ENCODE data around the gene SMARCB1.

Gene SMARCB1

GRCh38 chr22:23817146-23817545 lies 30.4 kb downstream of the SMARCB1 start:
- Mint-ChIP-seq H3K4me1 (ENCODE audit: low read depth) (peaks cover 13% of the 10 kb centered on the region), H3K27me3 (ENCODE audit: low read depth) (no peaks in the 10 kb centered on the region), H3K36me3 (ENCODE audit: low read depth) (peaks cover 60% of the 10 kb centered on the region), H3K4me3 (no peak overlapping the region), H3K27ac (peak overlapping the region; percentile 32), H3K9me3 (no peaks in the 10 kb centered on the region)
- no peak for DNase-seq (ENCODE audit: low spot score)

- no peak for DNase-seq (ENCODE audit: low spot score)
- peak overlapping the region; percentile 26 for H3K27ac Mint-ChIP-seq
- peaks cover 63% of the 10 kb centered on the region for H3K36me3 Mint-ChIP-seq (ENCODE audit: low read depth)
- H3K4me1 Mint-ChIP-seq (ENCODE audit: low read depth): peaks cover 13% of the 10 kb centered on the region
- H3K9me3 Mint-ChIP-seq: no peaks in the 10 kb centered on the region
- H3K4me3 Mint-ChIP-seq: no peak overlapping the region
- no peaks in the 10 kb centered on the region for H3K27me3 Mint-ChIP-seq (ENCODE audit: low read depth)
Observed at GRCh38 chr22:23818541-23818940, 31.8 kb downstream of the SMARCB1 start.

DNA sequence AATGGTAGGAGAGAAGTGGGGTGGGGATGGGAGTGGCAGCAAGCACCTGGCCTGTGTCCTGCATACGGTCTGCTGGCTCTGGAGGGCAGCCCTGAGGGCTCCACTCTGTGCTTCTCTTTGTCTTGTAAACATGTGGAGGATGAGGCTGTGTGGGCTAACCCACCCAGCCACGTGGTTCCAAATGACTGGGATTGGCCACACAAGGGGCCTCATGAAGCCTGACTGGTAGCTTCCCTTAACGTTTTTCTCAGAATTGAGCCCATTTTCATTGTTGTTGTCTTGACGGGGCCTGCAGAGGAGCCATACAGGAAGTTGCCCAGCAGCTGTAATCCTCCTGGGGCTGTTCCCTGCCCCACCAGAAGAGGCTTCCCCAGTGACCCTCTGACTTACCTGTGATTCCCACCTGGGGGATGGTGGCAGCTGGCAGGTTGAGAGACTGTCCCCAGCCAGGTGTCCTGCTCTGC lies 34.0 kb downstream of the SMARCB1 start:
- H3K36me3 Mint-ChIP-seq (ENCODE audit: low read depth): peaks cover 69% of the 10 kb centered on the region
- no peaks in the 10 kb centered on the region for H3K9me3 Mint-ChIP-seq
- peak; percentile 27 for DNase-seq (ENCODE audit: low spot score)
- peak overlapping the region; percentile 48 for H3K4me3 Mint-ChIP-seq
- H3K4me1 Mint-ChIP-seq (ENCODE audit: low read depth): peaks cover 20% of the 10 kb centered on the region
- no peaks in the 10 kb centered on the region for H3K27me3 Mint-ChIP-seq (ENCODE audit: low read depth)
- H3K27ac Mint-ChIP-seq: peak overlapping the region; percentile 83

DNA sequence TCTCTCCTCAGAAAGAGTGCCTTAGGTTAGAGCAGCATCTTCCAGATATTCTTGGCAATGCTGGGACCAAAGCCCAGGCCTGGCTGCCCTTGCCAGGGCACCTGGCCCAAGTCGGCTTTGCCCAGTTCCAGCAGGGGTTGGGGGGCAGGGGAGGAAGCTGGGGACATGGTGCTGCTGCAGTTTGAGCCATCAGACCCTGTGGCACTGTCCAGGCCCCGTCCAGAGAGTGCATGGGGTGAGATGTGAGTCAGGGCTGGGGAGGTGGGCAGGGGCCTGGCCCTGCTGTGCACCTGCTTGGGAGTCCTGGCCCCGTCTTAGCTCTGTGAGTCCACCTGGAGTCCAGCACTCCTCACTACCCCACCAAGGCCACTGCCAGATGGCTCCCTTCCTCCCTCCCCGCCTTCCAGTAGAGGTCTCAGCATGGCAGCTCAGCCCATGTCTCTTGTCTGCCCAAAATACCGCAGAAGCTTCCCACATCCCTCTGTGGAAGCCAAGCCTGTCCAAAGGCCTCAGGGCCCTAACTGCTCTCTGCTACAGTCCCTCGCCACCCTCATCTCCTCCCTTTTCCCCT lies 35.4 kb downstream of the SMARCB1 start:
- Mint-ChIP-seq H3K27me3 (ENCODE audit: low read depth) (no peaks in the 10 kb centered on the region), H3K27ac (peak overlapping the region; percentile 80), H3K4me1 (ENCODE audit: low read depth) (peaks cover 26% of the 10 kb centered on the region), H3K9me3 (no peaks in the 10 kb centered on the region), H3K4me3 (no peak overlapping the region), H3K36me3 (ENCODE audit: low read depth) (peaks cover 65% of the 10 kb centered on the region)
- DNase-seq (ENCODE audit: low spot score): no peak

- DNase-seq (ENCODE audit: low spot score): no peak
- peaks cover 62% of the 10 kb centered on the region for H3K36me3 Mint-ChIP-seq (ENCODE audit: low read depth)
- peaks cover 26% of the 10 kb centered on the region for H3K4me1 Mint-ChIP-seq (ENCODE audit: low read depth)
- H3K9me3 Mint-ChIP-seq: no peaks in the 10 kb centered on the region
- H3K27me3 Mint-ChIP-seq (ENCODE audit: low read depth): no peaks in the 10 kb centered on the region
- H3K27ac Mint-ChIP-seq: peak overlapping the region; percentile 80
- H3K4me3 Mint-ChIP-seq: no peak overlapping the region
Observed at GRCh38 chr22:23823331-23823791, 36.6 kb downstream of the SMARCB1 start.

- DNase-seq (ENCODE audit: low spot score): no peak
- H3K4me1 Mint-ChIP-seq (ENCODE audit: low read depth): peaks cover 26% of the 10 kb centered on the region
- H3K9me3 Mint-ChIP-seq: no peaks in the 10 kb centered on the region
- H3K27ac Mint-ChIP-seq: peak overlapping the region; percentile 74
- no peaks in the 10 kb centered on the region for H3K27me3 Mint-ChIP-seq (ENCODE audit: low read depth)
- H3K36me3 Mint-ChIP-seq (ENCODE audit: low read depth): peaks cover 55% of the 10 kb centered on the region
- H3K4me3 Mint-ChIP-seq: no peak overlapping the region
Observed at GRCh38 chr22:23824476-23825245, 37.9 kb downstream of the SMARCB1 start.

GRCh38 chr22:23825246-23825905 lies 38.6 kb downstream of the SMARCB1 start:
- H3K27me3 Mint-ChIP-seq (ENCODE audit: low read depth): no peaks in the 10 kb centered on the region
- peaks cover 25% of the 10 kb centered on the region for H3K4me1 Mint-ChIP-seq (ENCODE audit: low read depth)
- DNase-seq (ENCODE audit: low spot score): no peak
- H3K4me3 Mint-ChIP-seq: no peak overlapping the region
- H3K9me3 Mint-ChIP-seq: no peaks in the 10 kb centered on the region
- peak overlapping the region; percentile 90 for H3K27ac Mint-ChIP-seq
- peaks cover 55% of the 10 kb centered on the region for H3K36me3 Mint-ChIP-seq (ENCODE audit: low read depth)

DNA sequence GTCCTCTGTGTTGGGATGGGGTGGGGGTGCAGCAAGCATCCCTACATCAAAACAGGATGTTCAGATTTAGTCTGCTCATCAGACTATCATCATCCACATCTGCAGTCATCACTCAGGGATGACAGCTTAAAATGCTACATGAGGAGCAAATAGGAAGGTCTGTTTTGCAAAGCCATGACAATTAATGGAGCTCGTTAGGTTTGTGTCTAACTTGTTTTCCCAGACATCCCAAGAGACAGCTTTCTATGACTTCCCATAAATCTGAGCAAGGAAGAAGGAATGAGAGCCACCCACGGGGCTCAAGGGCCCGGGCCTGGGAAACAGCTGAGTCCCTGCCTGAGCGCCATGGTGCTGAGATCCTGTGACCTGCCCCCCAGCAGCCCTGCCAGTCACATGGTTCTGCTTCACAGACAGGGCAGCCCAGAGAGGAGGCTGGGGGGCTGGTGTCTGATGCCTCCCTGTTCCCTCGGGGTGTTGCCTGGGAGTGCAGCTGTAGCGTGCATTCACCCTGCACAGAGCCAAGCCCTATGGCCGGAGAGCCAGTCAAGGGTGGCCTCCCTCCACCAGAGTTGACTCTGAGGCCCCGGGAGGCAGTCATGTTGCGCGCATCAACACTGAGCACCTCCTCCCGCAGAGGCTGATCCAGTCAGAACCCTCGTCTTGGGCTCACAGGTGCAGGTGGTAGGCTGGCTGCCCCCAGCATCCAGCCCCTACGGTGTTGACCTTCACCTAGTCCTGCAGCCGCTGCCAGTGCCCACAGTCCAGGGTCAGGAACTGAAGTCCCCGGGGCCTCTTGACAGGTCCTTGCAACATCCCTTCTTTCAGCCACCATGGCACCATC lies 40.0 kb downstream of the SMARCB1 start:
- H3K4me3 Mint-ChIP-seq: peak overlapping the region; percentile 32
- no peak for DNase-seq (ENCODE audit: low spot score)
- H3K9me3 Mint-ChIP-seq: no peaks in the 10 kb centered on the region
- H3K36me3 Mint-ChIP-seq (ENCODE audit: low read depth): peaks cover 48% of the 10 kb centered on the region
- H3K27ac Mint-ChIP-seq: peak overlapping the region; percentile 90
- peaks cover 15% of the 10 kb centered on the region for H3K4me1 Mint-ChIP-seq (ENCODE audit: low read depth)
- H3K27me3 Mint-ChIP-seq (ENCODE audit: low read depth): no peaks in the 10 kb centered on the region

DNA sequence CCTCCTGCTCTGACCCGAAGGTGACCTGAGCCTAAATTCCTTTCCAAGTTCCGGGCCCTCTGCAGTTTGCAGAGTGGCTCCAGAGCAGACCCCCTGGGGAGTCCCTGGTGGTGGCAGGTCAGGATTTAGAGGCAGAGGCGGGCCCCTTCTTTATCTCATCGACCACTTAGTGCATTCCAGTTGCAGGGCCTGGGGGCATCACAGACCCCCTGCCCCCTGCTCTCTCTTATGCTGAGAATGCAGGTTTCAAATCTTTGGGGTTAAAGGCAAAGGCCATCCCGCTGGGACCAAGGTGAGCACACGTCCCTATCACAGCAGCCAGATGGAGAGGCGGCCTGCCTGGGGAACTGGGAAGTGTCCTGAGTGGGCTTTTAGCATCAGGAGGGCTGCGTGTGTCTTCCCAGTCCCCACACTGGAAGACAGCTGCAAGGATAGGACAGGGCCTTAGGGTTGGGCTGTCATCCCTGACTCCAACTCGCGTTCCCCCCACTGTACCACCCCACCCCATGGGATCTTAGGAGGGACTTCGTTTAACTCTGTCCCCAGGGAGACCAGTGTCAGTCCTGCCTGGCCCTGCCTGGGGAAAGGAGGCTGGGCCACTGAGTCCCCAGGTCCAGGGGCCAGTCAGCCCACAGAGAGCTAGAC lies 40.7 kb downstream of the SMARCB1 start:
- Mint-ChIP-seq H3K9me3 (no peaks in the 10 kb centered on the region), H3K4me3 (no peak overlapping the region), H3K27me3 (ENCODE audit: low read depth) (no peaks in the 10 kb centered on the region), H3K27ac (peak overlapping the region; percentile 42), H3K4me1 (ENCODE audit: low read depth) (peaks cover 15% of the 10 kb centered on the region), H3K36me3 (ENCODE audit: low read depth) (peaks cover 47% of the 10 kb centered on the region)
- no peak for DNase-seq (ENCODE audit: low spot score)

DNA sequence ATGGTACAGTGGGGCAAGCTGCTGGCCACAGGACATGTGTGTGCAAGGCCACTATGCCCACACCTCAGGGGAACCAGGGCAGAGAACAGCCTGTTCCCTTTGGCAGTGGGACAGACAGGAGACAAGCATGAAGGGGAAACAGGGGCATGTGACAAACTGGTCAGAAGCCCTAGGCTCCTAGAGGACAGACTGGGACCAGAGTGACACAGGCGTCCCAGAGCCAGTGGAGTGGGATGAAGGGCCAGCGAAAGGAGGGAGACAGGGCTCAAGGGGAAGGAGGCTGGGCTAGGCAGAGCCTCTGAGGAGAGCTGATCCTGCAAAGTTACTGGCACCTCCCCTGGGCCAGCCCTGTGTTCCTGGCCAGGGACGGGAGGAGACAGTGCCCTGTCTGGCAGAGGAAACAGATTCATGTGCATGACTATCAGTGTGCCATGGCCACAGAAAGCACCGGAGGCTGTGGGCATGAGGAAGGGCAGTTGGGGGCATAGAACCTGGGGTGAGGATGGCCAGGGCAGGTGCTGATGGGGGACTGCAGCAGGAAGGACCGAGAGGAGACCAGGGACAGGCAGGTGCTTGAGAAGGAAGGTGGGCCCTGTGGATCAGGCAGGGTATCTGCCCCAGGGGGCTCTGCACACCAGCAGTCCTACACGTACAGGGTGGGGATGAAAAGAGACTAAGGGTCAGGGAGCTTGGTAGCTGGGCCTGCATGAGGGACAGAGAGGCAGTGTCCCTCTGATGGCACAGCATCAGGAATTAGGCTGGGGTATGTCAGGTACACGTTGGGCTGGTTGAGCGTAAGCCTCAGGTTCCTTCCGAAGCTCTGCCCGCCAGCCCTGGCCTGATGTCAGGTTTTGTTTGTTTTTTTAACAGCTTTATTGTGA lies 42.3 kb downstream of the SMARCB1 start:
- Mint-ChIP-seq H3K36me3 (ENCODE audit: low read depth) (peaks cover 33% of the 10 kb centered on the region), H3K9me3 (no peaks in the 10 kb centered on the region), H3K27ac (peak overlapping the region; percentile 56), H3K4me3 (no peak overlapping the region), H3K27me3 (ENCODE audit: low read depth) (no peaks in the 10 kb centered on the region), H3K4me1 (ENCODE audit: low read depth) (peaks cover 13% of the 10 kb centered on the region)
- no peak for DNase-seq (ENCODE audit: low spot score)

GRCh38 chr22:23829845-23830372 lies 43.1 kb downstream of the SMARCB1 start:
- H3K9me3 Mint-ChIP-seq: no peaks in the 10 kb centered on the region
- peaks cover 28% of the 10 kb centered on the region for H3K36me3 Mint-ChIP-seq (ENCODE audit: low read depth)
- DNase-seq (ENCODE audit: low spot score): no peak
- peaks cover 13% of the 10 kb centered on the region for H3K4me1 Mint-ChIP-seq (ENCODE audit: low read depth)
- no peak overlapping the region for H3K4me3 Mint-ChIP-seq
- no peaks in the 10 kb centered on the region for H3K27me3 Mint-ChIP-seq (ENCODE audit: low read depth)
- H3K27ac Mint-ChIP-seq: no peak overlapping the region

GRCh38 chr22:23831261-23831660 lies 44.5 kb downstream of the SMARCB1 start:
- no peak overlapping the region for H3K4me3 Mint-ChIP-seq
- no peaks in the 10 kb centered on the region for H3K9me3 Mint-ChIP-seq
- H3K36me3 Mint-ChIP-seq (ENCODE audit: low read depth): peaks cover 28% of the 10 kb centered on the region
- peaks cover 6% of the 10 kb centered on the region for H3K4me1 Mint-ChIP-seq (ENCODE audit: low read depth)
- no peaks in the 10 kb centered on the region for H3K27me3 Mint-ChIP-seq (ENCODE audit: low read depth)
- no peak overlapping the region for H3K27ac Mint-ChIP-seq
- DNase-seq (ENCODE audit: low spot score): no peak
